CD4-positive, alpha-beta T cell treated with Interleukin-15 for 4 hours (primary cell): Measurements from ENCODE around the gene CTLA4.

Experiments
- DNase-seq: peaks from one replicate; pipeline ENCODE4 v3.0.0-alpha.2; 2020; ENCODE audit warnings: low spot score

CTLA4 gene

GRCh38 chr2:203892207-203892606 is 24.6 kb downstream of the CTLA4 start:
- DNase-seq: no peak

- DNase-seq: no peak
Measured at GRCh38 chr2:203893401-203893800, 25.8 kb downstream of the CTLA4 start.

GRCh38 chr2:203893840-203894239 is 26.3 kb downstream of the CTLA4 start:
- DNase-seq: no peak

GRCh38 chr2:203894262-203894661 is 26.7 kb downstream of the CTLA4 start:
- no peak for DNase-seq

DNA sequence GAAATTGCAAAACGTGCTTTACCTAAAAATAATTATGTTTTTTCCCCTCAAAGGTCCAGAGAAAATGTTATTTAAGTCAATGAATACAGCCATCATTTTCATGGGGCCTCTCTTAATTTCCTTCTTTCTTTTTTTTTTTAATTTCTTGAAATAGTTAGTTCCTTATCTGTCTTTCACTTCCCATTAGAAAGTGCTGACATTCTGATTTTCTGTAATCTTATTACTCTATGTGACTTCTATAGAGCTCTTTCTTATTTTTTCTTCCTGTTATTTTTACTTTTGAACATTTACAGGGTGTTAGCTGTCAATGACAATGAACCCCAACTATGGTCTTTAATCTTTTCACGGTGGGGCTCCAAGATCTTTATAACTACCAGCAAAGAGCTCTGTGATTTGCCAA is 30.0 kb downstream of the CTLA4 start:
- no peak for DNase-seq

- DNase-seq: no peak
Measured at GRCh38 chr2:203898657-203899056, 31.1 kb downstream of the CTLA4 start.

GRCh38 chr2:203900253-203900652 is 32.7 kb downstream of the CTLA4 start:
- DNase-seq: no peak

GRCh38 chr2:203904022-203904421 is 36.5 kb downstream of the CTLA4 start:
- no peak for DNase-seq

DNA sequence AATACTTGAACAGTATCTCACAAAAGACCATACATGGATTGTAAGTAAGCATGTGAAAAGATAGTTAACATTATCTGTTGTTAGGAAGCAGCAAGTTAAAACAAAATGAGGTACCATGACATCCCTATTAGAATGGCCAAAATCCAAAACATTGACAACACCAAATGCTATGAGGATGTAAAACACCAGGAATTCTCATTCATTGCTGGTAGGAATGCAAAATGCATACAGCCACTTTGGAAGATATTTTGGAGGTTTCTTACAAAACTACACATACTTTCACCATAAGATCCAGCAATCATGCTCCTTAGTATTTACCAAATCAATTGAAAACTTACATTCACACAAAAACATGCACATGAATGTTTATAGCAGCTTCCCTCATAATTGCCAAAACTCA is 38.1 kb downstream of the CTLA4 start:
- no peak for DNase-seq

DNA sequence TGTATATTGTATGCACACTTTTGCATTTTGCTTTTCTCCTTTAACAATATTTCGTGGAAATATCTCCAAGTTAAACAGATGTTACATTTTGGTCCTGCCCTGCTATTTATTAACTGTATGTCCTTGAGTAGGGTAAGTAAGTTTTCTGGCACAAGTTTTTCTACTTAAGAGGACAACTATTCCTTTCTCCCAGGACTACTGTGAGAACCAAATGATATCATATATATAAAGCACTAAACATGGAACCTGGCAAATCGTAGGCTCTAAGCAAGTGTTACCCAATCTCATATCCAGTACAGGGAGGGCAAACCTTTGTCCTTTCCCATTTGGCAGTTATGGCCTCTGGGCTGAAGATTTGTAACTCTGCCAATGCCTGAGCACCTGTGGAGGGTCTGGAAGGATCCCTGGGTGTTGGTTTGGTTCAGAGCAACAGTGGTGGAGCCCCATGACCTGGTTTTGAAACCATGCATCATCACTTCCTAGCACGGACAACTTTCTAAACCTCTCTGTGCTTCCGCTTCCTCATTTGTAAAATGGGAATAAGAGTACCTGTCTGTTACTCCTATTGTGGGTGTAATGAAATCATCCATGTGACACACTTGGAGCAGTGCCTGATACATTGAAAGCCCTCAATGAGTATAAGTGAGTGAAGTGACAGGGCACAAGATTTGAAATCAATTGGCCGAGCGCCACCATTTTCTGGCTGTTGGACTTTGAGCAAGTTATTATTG is 40.7 kb downstream of the CTLA4 start:
- DNase-seq: no peak

GRCh38 chr2:203908797-203909185 is 41.2 kb downstream of the CTLA4 start:
- no peak for DNase-seq

DNA sequence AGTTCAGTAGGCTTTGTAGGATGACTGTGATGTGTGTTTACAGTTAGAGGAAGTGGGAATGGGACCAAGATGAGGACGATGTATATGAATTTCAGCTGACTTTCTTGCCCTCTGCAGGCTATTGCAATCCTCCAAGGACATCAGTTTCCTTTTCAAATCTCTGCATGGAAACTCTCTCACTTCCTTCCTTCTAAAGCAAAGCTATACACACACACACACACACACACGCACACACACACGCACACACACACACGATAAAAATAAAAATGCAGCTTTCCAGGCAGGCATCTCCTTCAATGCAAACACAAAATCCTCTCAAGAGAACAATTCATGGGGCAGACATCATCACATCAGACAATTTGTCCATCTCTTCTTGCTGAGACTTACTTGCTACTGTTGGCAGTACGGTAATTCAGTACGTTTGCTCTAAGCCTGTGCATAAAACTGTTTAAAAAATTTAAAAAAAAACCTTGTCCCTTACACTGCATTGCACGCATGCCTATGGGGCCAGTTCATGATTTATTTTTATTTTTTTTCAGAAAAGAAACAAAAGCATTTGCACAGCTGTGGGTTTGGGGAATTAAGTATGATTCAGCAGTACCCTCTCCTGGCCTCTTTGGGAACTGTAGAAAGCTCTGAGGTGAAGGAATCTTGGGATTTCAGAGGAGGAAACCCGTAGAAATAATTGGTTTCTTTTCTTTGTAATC is 41.8 kb downstream of the CTLA4 start:
- peak; percentile 41 for DNase-seq

DNA sequence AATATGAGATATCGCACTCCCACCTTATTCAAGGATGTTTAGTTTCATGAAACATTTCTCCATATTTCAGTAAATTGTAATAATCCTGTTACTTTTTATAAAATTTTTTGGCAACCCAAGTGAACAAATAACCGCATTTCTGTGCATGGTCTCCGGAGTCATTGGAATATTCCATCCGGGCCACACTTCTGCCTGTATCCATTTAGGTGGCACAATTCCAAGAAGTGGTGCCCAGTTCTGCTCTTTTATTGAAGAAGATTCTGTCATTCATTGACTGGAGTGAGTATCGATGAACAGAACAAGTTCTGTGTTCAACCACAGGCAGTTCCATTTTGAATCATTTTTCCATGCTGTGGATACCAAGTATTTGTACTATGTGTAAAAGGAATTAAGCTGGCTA is 42.4 kb downstream of the CTLA4 start:
- no peak for DNase-seq

- no peak for DNase-seq
Measured at GRCh38 chr2:203913947-203914346, 46.4 kb downstream of the CTLA4 start.

DNA sequence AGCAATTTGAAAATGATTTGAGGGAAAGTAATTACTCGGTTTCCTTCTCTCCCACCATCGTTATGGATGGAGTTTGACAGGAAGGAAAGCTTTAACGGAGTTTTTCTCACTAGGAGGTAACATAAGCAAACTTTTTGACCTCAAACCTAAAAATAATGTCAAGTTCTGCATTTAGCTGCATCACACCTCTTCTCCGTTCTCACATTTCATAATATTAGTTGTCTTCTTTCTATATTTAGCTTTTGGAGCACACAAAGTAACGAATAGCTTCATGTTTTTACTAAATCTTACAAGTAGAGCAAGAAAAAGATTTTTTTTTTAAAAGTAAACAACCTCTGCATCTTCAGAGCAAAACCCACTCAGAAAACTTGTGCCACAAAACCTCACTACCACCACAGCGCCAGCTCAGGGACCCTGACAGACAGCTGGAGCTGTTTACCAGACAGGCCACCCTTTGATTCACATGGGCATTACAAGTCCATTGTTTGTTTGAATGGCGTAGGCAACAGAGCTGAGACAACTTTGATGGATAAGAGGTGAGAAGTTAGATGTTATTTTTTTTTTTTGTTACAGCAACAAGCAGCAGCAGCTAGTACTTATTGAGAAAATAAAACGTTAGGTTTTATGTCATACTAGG is 47.1 kb downstream of the CTLA4 start:
- no peak for DNase-seq

GRCh38 chr2:203915256-203915655 is 47.7 kb downstream of the CTLA4 start:
- no peak for DNase-seq

DNA sequence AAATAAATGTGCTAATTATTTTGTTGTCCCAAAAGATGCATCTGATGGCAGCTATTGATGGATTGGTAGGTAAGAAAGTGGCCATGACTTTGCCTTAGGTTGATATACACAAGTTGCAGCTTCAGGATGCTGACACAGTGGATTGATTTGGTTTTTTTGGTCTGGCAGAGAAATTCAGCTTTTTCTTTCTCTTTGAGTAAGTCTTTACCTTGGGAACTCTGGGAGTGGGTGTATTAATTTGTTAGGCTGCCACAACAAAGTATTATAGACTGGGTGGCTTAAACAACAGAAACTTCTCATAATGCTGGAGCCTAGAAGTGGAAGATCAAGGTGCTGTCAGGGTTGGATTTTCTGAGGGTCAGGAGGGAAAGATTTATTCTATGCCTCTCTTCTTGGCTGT is 49.2 kb downstream of the CTLA4 start:
- DNase-seq: no peak

DNA sequence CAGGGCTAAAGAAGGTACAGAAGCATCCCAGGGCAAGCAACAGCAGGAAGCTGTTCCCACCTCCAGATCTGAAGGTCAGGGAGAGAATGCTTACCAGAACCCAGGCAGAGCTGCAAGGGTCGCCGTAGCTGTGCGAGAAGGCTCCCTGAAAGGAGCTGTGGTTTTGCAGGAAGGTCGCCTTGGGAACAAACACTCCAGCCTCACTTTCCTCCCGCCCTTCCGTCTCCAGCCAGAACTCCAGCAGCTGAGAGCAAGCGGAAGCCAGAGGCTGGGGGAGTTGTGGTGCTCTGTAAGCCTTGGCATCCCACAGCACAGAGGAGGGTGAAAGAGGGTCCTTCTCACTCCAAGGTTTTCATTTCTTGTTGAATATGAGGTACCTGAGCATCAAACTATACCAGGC is 50.7 kb downstream of the CTLA4 start:
- DNase-seq: no peak

- DNase-seq: no peak
Measured at GRCh38 chr2:203918839-203919238, 51.3 kb downstream of the CTLA4 start.
